Inflammatory macrophage (primary cell): ENCODE measurements around the gene AKR1C8.
"Not testable (repeated sequence)": the region's sequence is repeated elsewhere in the genome, so short reads cannot be mapped to it uniquely, and the experiment has no call there.

Experiments
- DNase-seq, 2 donors: peaks; one replicate each; pipeline ENCODE4 v3.0.0-alpha.2; 2020 to 2022

Gene AKR1C8

DNA sequence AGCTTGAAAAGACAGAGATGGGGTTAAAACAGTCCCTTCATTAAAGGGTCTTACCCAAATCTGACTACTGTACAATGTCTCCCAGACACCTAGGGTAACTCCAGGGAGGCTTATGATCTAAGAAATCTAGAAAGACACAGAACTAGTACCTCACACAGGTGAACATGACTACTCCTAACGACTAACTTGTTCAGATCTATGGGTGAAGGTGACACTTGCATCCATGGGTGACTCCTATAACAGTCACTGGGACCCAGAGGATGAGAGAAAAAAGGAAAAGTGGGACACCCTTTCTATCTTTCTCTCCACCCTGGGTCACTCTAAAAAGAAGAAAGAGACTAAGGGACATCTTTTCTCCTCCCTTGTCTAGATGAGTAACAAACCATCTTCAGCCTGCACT, 19.2 kb downstream of the AKR1C8 start:
- no peak for DNase-seq

DNA sequence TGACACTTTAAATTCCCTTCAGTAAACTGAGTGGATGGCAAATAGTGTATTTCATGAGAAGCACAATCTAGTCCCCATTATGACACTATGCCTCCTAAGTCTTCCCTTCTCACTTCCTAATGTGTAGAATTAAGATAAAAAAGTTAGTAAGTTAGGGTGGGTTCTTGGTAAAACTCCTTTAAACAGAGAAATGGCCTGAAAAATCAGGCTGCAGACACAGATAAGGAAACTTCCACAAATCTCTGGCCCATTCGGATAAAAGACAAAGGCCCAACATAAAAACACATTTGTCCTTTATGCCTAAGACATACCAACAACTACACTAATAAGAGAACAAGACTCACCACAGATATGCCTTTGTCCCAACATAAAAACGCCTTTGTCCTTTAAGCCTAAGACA, 21.5 kb downstream of the AKR1C8 start:
- DNase-seq: no peak

DNA sequence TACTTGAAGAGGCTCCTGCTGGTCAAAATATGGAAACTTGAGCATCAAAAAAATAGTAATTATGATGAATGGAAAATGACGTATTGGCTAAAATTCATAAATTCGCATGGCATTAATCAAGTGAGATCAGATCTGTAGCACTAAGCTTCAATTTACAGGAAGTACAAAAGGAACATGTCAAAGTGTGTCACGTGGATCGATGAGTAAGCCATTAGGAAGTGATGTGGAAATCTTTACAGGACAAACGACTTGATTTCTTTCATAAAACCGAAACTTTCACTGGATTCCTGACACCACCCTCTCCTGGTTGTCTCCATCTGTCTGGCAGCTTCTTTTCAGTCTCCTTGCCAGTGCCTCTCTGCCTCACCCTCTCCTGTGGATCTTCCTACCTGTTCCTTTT, 25.8 kb downstream of the AKR1C8 start:
- DNase-seq: peak; percentile 48 to 50

DNA sequence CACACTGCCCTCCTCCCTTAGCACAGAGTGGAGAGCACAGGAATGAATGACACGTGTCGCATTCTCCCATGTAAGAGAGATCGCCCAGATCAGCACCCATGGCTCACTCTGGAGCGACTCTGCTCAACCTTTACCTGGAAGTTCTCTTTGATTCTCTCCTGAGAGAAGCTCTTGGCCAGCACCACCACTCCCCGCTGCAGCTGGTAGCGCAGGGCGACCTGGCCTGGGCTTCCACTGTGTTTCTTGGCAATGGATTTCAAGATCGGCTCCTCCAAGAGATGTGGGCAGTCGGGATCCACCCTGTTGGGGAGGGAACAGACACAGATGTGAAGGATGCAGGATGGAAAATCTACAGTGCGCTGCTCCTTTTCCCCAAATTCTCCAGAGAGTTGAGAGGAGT, 27.4 kb downstream of the AKR1C8 start:
- no peak for DNase-seq

DNA sequence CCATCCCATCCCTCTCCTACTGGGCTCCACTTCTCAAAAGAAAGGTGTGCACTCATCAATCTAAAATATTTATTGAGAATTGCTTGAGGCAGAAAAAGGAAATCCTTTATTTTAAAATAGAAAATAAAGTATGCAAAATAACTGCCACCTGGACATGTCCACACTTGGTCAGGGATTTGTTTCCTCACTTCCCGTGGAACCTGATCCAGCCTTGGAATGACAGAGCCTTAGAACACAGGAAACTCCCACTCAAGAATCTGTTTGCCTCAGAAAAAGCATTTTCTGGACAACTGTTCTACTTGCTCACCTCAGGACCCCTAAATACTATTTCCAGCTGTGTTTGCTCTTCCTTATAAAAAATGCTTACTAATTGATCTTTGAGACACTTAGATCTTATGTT, 29.0 kb downstream of the AKR1C8 start:
- DNase-seq: no peak

DNA sequence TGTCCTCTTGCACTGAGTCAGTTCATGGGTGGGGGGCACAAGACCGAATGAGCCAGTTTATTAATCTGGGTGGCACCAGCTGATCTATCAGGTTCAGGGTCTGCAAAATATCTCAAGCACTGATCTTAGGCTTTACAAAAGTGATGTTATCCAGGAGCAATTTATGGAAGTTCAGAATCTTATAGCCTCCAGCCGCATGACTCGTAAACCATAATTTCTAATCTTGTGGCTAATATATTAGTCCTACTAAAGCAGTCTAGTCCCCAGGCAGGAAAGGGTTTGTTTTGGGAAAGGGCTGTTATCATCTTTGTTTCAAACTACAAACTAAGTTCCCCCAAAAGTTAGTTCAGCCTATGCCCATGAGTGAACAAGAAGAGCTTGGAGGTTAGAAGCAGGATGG, 33.9 kb downstream of the AKR1C8 start:
- DNase-seq: no peak

DNA sequence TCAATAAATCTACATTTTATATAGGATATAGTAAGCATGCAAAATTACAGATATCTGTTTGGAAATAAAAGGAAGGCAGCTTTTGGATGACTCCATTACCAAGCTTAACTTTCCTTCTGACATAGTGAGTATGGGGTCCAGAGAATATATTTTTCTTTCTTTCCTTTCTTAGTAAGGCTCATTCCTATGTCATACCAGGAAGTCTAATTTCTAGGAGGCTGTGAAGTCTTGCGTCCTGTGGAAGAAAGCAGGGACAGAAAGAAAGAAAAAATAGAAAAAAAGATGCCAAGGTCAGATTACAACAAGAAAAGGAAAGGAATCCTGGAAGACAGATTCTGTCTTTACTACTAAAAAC, 36.3 kb downstream of the AKR1C8 start:
- no peak for DNase-seq

DNA sequence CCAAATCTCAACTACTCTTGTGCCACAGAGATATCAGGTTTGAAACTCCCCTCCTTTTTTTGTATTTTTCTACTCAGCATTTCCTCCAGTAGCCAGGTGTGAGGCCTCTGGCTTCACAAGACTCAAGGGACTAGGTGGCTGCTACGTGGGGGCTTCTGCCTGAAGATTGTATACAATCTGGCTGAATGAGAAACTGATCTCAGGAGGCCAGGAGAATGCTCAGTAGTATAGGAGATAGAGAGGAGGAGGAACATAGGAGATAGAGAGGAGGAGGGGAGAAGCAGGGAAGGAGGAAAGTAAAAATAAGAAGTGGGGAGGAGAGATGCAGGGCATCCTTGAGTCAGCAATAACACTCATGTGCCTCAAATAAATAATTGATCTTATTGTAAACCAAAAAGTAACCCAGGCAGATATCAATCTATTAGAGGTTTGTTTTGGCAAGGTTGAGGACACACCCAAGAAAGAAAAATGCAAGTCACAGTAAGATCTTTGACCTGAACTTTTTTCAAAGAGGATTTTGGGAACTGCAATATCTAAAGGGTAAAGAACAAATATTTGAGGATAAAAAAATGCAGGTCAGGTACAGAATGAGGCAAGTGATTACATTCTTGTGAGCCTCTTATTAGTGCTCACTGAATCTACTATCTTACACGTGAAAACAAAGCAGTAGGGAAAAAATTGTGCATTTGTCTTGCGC, 36.8 kb downstream of the AKR1C8 start:
- no peak for DNase-seq

DNA sequence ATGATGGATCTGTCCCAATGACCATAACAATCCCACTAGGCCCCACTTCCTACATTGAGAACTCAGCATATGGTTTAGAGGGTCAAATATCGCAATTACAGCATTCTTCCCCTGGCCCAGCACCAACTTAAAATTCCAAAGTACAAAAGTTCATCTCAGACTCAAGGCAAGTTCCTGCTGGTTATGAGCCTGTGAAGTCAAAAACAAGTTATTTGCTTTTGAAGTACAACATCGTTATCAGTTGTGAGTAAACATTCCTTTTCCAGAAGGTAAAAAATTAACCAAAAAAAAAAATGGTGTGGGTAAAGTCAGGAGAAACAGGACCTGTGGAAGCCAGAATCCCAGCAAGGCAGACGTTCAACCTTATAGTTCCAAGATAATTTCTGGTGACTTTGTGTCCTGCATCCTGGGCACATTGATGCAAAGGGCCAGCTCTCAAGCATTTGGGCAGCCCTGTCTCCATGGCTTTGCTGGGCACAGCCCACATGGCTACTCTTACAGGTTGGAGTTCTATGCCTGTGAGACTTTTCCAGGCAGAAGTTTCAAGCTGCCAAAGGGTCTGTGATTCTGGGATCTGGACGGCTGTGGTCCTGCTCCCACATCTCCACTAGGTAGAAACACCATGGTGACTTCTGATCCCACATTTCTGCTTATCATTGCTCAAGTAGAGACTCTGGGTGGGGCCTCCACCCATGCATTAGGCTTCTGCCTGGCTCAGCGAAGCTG, 37.5 kb downstream of the AKR1C8 start:
- DNase-seq: no peak

DNA sequence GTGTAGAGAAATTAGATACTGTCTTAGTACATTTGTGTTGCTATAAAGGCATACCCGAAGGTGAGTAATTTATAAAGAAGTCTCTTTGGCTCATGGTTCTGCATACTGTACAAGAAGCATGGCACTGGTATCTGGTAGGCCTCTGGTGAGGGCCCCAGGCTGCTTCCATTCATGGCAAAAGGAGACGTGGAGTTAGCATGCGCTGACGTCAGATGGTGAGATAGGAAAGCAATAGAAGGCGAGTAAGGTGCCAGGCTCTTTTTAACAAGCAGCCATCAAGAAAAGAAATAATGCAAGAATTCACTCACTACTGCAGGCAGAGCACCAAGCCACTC, 38.1 kb downstream of the AKR1C8 start:
- no peak for DNase-seq

DNA sequence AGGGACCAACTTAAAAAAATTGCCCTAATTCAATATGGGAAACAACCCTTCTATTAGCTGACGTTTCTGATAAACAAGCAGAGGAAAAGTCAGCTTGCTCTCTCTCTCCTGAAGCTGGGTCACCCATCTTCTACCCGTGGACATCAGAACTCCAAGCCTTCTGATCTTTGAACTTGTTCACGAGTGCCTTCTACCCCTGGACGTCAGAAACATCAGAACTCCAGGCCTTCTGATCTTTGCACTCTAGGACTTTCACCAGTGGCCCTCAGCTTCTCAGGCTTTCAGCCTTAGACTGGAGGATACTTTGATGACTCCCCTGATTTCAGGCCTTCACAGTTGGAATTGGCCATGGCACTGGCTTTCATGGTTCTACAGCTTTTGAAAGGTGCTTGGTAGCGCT, 41.8 kb downstream of the AKR1C8 start:
- no peak for DNase-seq

DNA sequence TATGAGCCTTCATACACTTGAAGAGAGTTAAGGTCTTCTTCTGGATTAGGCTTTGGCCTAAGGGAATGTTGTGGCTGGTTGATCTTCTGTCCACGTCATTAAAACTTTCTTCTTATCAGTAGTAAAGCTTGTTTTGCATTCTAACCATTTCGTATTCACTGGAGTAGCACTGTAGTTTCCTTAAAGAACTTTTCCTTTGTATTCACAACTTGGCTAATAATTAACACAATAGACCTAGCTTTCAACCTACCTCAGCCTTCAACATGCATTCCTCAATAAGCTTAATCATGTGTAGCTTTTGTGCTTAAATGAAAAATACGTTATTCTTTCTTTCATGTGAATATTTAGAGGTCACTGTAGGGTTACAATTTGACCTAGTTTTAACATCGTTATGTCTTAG, 42.8 kb downstream of the AKR1C8 start:
- DNase-seq: no peak

DNA sequence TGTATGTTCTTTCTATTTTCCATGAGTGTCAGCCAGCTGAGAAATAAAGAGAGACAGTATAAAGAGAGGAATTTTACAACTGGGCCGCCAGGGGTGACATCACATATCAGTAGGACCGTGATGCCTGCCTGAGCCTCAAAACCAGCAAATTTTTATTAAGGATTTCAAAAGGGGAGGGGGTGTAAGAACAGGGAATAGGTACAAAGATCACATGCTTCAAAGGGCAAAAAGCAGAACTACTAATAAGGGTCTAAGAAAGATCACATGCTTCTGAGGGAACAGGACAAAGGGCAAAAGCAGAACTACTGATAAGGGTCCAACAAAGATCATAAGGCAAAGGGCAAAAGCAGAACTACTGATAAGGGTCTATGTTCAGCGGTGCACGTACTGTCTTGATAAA, 47.3 kb downstream of the AKR1C8 start:
- DNase-seq: not testable (repeated sequence)

DNA sequence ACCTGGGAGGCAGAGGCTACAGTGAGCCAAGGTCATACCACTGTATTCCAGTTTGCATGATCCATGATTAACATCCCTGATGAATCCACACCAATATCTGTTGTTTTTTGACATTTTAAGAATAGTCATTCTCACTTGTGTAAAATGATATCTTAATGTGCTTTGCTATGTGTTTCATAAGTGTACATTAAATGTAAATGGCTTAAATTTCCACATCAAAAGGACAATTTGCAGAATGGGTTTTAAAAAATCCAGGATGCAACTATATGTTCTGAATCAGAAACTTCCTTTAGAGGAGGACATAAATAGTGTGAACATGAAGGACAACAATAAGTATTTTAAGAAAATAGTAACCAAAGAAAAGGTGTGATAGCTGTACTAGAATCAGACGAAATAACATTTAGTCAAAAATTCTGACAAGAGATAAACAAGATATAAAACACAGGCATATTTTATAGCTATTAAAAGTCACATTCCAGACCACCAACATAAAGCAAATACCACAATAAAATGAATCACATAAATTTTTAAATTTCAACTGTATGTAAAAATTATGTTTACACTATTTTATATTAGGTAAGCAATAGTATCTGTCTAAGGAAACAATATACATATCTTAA, 48.4 kb downstream of the AKR1C8 start:
- no peak for DNase-seq

DNA sequence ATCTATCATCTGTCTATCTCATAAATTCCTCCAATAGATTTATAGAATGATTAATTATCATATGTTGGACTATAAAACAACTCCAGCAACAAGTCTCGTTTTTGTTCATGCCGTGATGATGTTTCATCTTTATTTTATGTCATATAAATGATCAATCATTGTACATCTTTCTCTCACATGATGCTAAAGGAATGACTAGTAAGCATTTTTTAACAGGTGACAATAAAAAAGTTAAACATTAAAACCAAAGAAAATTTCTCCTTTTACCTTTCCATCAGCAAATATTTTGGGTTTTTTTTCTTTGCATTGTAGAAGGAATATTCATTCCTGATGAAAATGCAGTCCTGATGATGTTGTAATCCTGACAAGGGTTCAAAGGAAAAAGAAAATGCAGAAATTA, 49.4 kb downstream of the AKR1C8 start:
- no peak for DNase-seq

DNA sequence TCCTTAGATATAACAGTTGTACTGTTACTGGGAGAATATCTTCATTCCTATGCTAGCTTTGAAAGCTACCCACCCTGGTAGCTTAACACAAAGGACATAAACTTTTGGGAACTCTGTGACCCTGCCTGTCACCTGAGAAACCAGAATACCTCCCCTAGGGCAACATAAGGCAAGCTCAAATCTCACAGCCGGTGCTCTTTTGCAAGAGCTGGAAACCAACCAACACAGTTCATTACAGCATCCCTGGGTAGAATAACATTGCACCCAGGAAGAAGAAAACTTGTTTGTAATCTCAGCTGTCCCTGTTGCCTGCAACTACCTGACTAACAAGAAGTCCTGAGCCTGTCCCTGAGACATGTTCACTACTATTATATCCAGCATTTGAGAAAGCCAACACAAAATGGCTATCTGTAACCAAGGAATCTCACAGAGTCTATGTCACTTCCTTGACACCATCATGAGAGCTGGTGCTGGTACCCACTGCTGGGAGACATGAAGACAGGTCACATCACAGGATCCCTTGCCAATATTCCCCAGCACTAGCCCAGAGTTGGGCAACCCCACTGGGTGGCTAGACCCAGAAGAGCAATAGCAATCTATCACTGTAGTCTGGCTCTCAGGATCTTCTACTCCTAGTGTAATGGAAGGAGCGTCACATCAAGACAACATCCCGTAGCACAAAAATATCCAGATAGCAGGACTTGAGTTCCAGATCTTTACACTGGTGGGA, 59.5 kb downstream of the AKR1C8 start:
- DNase-seq: no peak

DNA sequence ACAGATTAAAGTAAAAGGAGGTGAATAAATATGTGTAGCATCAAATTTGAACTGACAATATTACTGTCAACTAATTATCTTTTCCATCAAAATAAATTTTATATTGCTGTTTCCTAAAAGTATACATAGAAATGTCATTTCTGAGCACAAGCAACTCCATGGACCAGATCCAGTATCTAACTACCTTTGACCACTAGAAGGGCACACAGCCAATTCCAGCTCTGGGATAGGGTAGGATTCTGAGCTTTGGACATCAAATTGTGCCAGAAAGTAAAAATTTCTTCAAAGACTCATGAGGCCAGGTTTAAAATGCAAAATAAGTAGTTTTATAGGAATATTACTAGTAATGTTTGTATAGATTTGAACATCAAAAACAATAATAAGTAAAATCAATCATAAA, 61.1 kb downstream of the AKR1C8 start:
- DNase-seq: no peak

DNA sequence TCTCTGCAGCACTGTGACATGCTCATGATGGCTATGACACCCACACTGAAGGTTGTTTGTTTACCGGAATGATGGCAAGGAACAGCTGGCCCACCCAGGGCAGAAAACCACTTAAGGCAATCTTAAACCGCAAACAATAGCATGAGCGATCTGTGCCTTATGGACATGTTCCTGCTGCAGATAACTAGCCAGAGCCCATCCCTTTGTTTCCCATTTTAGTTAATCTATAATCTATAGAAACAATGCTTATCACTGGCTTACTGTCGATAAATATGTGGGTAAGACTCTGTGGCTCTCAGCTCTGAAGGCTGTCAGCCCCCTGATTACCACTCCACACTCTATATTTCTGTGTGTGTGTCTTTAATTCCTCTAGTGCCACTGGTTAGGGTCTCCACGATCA, 65.0 kb downstream of the AKR1C8 start:
- not testable (repeated sequence) for DNase-seq

DNA sequence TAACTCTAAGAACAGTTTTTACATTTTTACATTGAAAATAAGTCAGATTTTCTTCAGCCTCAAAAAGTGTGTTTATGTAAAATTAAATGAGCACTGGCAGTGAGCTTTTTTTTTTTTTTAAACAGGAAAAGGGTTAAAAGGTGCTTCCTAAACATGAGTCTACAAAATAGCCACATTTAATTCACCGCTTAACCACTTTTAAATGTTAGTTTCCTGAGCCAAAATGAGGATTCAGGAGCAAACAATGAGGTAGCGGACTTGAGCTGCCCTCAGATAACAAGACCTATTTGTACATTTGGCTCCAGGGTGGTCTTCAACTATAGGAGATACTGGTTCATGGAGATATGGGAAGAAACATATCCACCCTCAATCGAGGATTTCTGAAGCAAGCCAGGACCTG, 67.9 kb downstream of the AKR1C8 start:
- DNase-seq: no peak

DNA sequence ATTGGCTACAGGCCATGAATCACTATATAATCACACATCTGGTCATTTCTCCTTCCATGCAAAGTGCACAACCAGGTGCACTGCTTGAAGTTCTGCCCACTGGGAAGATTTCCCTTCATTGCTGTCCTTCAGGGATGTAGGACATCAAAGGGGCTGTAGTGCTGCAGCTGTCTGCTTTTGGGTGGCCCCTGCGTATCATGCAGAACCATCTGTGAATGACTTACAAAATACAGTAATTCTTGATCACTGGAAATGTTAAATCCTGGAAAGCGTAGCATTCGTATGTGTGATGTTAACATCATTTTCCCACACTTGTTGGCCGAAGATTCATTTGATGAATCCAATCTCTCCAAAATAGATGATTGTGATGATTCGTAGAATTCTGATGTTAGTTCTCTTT, 68.3 kb downstream of the AKR1C8 start:
- no peak for DNase-seq

DNA sequence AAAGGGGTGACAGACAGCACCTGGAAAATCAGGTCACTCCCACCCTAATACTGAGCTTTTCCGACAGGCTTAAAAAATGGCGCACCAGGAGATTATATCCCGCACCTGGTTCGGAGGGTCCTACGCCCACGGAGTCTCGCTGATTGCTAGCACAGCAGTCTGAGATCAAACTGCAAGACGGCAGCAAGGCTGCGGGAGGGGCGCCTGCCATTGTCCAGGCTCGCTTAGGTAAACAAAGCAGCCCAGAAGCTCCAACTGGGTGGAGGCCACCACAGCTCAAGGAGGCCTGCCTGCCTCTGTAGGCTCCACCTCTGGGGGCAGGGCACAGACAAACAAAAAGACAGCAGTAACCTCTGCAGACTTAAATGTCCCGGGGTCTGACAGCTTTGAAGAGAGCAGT, 75.1 kb downstream of the AKR1C8 start:
- DNase-seq: not testable (repeated sequence)

DNA sequence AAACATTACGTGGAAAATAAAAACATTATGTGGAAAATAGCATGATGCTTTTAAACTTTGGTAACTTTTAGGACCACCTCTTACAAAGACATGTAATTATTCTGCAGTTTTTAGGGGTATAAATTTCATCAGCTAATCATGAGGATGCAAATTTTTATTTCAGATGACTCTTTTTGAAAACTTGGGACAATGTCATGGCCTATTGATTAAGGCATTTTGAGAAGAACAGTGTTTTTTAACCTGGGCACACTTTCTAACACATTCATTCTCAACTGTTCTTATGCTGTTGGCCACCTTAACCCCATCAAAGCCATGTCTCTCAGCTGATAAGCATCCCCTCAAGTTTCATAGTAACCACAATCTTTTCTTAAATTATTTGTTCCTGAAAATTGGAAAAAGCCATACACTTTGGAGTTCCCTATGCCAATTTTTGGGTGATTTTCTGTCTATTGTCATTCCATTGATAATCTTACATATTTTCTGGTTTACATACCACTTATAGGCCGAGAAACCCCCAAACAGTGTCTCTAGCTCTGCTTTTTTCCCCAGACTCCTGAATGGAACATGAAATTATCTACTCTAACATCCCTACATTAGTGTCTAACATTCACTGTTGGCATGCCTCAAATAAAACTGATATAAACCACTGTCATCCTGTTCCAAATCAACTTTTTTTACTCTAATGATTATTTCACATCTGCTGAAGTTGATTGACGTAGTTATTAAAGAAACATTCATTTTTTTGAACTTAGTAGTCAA, 76.1 kb downstream of the AKR1C8 start:
- no peak for DNase-seq
